IMR-90 (cell line): ENCODE data around the gene AKT3. TPM values are rescaled to one million over a fixed set of nuclear protein-coding genes. Genes with fewer than 3 reads are reported as not detected.

Experiments used
- ATAC-seq: fragments of 200-7000 bp; cut with Tn5 transposase; 2 replicates; pipeline ENCODE4 v1.9.1; 2020; ENCODE audit warnings: low read depth, mild to moderate bottlenecking, moderate library complexity
- BruUV-seq: library from RNA; stranded (reverse); fragments of 400-500 nt; replicated peaks from 2 replicates; lab custom pipeline; 2021; lab: Mats Ljungman, UMichigan
- CTCF ChIA-PET: fragments of 300-600 bp; formaldehyde crosslinking; extraction: SDS; loops from one replicate; lab custom pipeline; 2021; ENCODE audit warnings: antibody characterized with exemption; lab: Yijun Ruan, JAX
- POLR2A ChIA-PET: fragments of 300-600 bp; sonication (Branson Sonifier 250); formaldehyde crosslinking; loops from one replicate; lab custom pipeline; 2022; ENCODE audit warnings: antibody characterized with exemption; ENCODE audit not compliant: unreplicated experiment; lab: Charles Lee
- DNase-seq: peaks from one replicate; pipeline ENCODE4 v3.0.0; 2013
- H2AFZ ChIP-seq: replicated peaks from 2 replicates; pipeline ENCODE3; 2013; ENCODE audit warnings: low read length, mild to moderate bottlenecking; ENCODE audit not compliant: poor library complexity
- H2AK5ac ChIP-seq: 2 replicates; pipeline ENCODE4 v1.6.1; 2013; ENCODE audit warnings: low read depth, low read length, inconsistent platforms
- H2AK9ac ChIP-seq: replicated peaks from 2 replicates; pipeline ENCODE3; 2013; ENCODE audit warnings: mild to moderate bottlenecking, low read depth, low read length, moderate library complexity; ENCODE audit not compliant: poor library complexity
- H2BK120ac ChIP-seq: 2 replicates; pipeline ENCODE4 v1.6.1; 2013; ENCODE audit warnings: low read depth, low read length, inconsistent platforms
- H2BK15ac ChIP-seq: 3 replicates; pipeline ENCODE4 v1.6.1; 2013; ENCODE audit warnings: low read depth, low read length, inconsistent platforms
- H2BK20ac ChIP-seq: 2 replicates; pipeline ENCODE4 v1.6.1; 2013; ENCODE audit warnings: low read depth, mild to moderate bottlenecking, inconsistent platforms, low read length, moderate library complexity
- H2BK5ac ChIP-seq: 2 replicates; pipeline ENCODE4 v1.6.1; 2013; ENCODE audit warnings: mild to moderate bottlenecking, low read depth, low read length, inconsistent platforms; ENCODE audit not compliant: poor library complexity, severe bottlenecking
- H3K14ac ChIP-seq: replicated peaks from 2 replicates; pipeline ENCODE4 v1.6.1; 2013; ENCODE audit warnings: low read depth, low read length, inconsistent platforms
- H3K18ac ChIP-seq: 2 replicates; pipeline ENCODE4 v1.6.1; 2013; ENCODE audit warnings: low read depth, low read length, control low read depth
- H3K23ac ChIP-seq: 2 replicates; pipeline ENCODE4 v1.6.1; 2013; ENCODE audit warnings: low read depth, low read length, inconsistent platforms
- H3K27ac ChIP-seq: 2 replicates; pipeline ENCODE4 v1.5.1; 2013; ENCODE audit warnings: mild to moderate bottlenecking, control low read depth, low read length; ENCODE audit not compliant: insufficient read depth
- H3K27me3 ChIP-seq: 2 replicates; pipeline ENCODE4 v1.6.1; 2013; ENCODE audit warnings: low read length; ENCODE audit not compliant: control insufficient read depth, insufficient read depth
- H3K36me3 ChIP-seq: 2 replicates; pipeline ENCODE4 v1.6.1; 2013; ENCODE audit warnings: low read length, mixed read lengths; ENCODE audit not compliant: control insufficient read depth, insufficient read depth
- H3K4ac ChIP-seq: 2 replicates; pipeline ENCODE4 v1.6.1; 2013; ENCODE audit warnings: low read depth, low read length, inconsistent platforms
- H3K4me1 ChIP-seq: 2 replicates; pipeline ENCODE4 v1.6.1; 2013; ENCODE audit warnings: low read length, mixed read lengths; ENCODE audit not compliant: control insufficient read depth, insufficient read depth
- H3K4me2 ChIP-seq: 2 replicates; pipeline ENCODE4 v1.6.1; 2013; ENCODE audit warnings: low read depth, mild to moderate bottlenecking, control low read depth, low read length, moderate library complexity
- H3K4me3 ChIP-seq: 2 replicates; pipeline ENCODE4 v1.5.1; 2013; ENCODE audit warnings: low read depth, mild to moderate bottlenecking, control low read depth, low read length, moderate library complexity; ENCODE audit not compliant: insufficient read depth
- H3K56ac ChIP-seq: 2 replicates; pipeline ENCODE4 v1.6.1; 2013; ENCODE audit warnings: low read length, inconsistent platforms; ENCODE audit not compliant: insufficient read depth; ENCODE audit errors: extremely low read depth
- H3K79me1 ChIP-seq, 2 experiments: 2 replicates each; pipeline ENCODE4 v1.6.1; 2013; ENCODE audit warnings: low read length in 2 of 2, inconsistent platforms in 1 of 2, low read depth in 1 of 2
- H3K9ac ChIP-seq: 2 replicates; pipeline ENCODE4 v1.6.1; 2013; ENCODE audit warnings: low read depth, low read length, control low read depth
- H3K9me1 ChIP-seq: 2 replicates; pipeline ENCODE4 v1.6.1; 2013; ENCODE audit warnings: low read length, inconsistent platforms; ENCODE audit not compliant: insufficient read depth
- H3K9me3 ChIP-seq: 2 replicates; pipeline ENCODE4 v1.6.1; 2013; ENCODE audit warnings: low read length; ENCODE audit not compliant: control insufficient read depth, insufficient read depth
- H4K20me1 ChIP-seq: 2 replicates; pipeline ENCODE4 v1.6.1; 2013; ENCODE audit warnings: low read length, inconsistent platforms; ENCODE audit not compliant: insufficient read depth
- H4K5ac ChIP-seq: 2 replicates; pipeline ENCODE4 v1.6.1; 2013; ENCODE audit warnings: mild to moderate bottlenecking, low read depth, low read length, control low read depth
- H4K8ac ChIP-seq, 2 experiments: 2 replicates each; pipeline ENCODE4 v1.6.1; 2013; ENCODE audit warnings: low read depth in 2 of 2, low read length in 2 of 2, control low read depth in 1 of 2, inconsistent platforms in 1 of 2
- H4K91ac ChIP-seq: 2 replicates; pipeline ENCODE4 v1.6.1; 2013; ENCODE audit warnings: low read depth, low read length, inconsistent platforms; ENCODE audit not compliant: insufficient read depth
- FOS ChIP-seq: fragments of 150-350 bp; IDR thresholded peaks from 2 replicates; pipeline ENCODE4 v1.6.1; 2016; ENCODE audit warnings: low read depth, low read length
- MAZ ChIP-seq: IDR thresholded peaks from 2 replicates; pipeline ENCODE4 v1.6.1; 2012; ENCODE audit warnings: low read depth, mild to moderate bottlenecking, low read length, improper control_type of control experiment, moderate library complexity, borderline replicate concordance
- NFE2L2 ChIP-seq: fragments of 150-350 bp; IDR thresholded peaks from 2 replicates; pipeline ENCODE4 v1.6.1; 2016; ENCODE audit warnings: low read depth, mild to moderate bottlenecking, low read length
- SMC3 ChIP-seq: fragments of 150-350 bp; IDR thresholded peaks from 2 replicates; pipeline ENCODE4 v1.6.1; 2016; ENCODE audit warnings: low read depth, mild to moderate bottlenecking, antibody characterized with exemption, low read length, moderate library complexity
- WGBS, 2 experiments: methylation state at CpG; one replicate each; pipeline versions ENCODE4 v1.1.5 to v1.1.7; 2013; ENCODE audit warnings: missing lambda C conversion rate in 2 of 2; ENCODE audit not compliant: insufficient read length in 1 of 2; ENCODE audit errors: extremely low coverage in 2 of 2; 5-methylcytosine and 5-hydroxymethylcytosine counted together
- dilution Hi-C: fragments of 300-500 bp; cut with HindIII; formaldehyde crosslinking; loops from one replicate; pipeline ENCODE4 v1.14.3; 2018; ENCODE audit warnings: low sequenced_read_pairs; ENCODE audit not compliant: unreplicated experiment
- in situ Hi-C: fragments of 300-500 bp; cut with MboI; formaldehyde crosslinking; loops from 3 replicates; pipeline ENCODE4 v1.14.3; 2019; ENCODE audit warnings: low sequenced_read_pairs, inconsistent platforms, mixed read lengths
- intact Hi-C: fragments of 100-400 bp; cut with micrococcal nuclease; formaldehyde crosslinking; loops from 2 replicates; pipeline ENCODE4 v1.10.0; 2022
- polyA plus RNA-seq, 3 experiments: library from polyadenylated mRNA; depleted of rRNA; stranded (reverse); fragments of >200 nt; gene quantifications; 2 replicates each; pipeline ENCODE4 v1.2.3, GENCODE V29; 2012; ENCODE audit warnings: low replicate concordance in 1 of 3
- total RNA-seq: library from RNA; depleted of rRNA; stranded (reverse); fragments of >200 nt; gene quantifications from 2 replicates; pipeline ENCODE4 v1.2.3, GENCODE V29; 2012

AKT3 gene
- total and polyA plus RNA-seq, 2 of the 4 experiments (the other 2 are of a cell fraction): 15.2 to 19.4 TPM

DNA sequence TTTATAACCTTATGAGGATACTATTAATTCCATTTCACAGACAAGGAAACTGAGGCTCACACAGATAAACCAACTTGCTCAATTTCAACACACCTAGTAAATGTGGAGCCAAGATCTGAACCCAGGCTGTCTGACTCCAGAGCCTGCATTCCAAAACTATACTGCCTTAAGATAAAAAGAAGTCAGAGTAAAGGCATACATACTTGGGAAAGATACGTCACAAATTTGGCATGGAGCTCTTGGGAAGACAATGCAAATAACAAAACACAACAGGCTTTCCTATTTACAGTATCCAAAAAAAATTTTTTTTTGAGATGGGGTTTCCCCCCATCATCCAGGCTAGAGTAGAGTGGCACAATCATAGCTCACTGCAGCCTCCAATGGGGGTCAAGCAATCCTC lies 5.9 kb downstream of the AKT3 start:
- Histone ChIP-seq H3K4ac (no peak overlapping the region; the same call in none of the 2 replicates), H3K56ac (no peak overlapping the region), H2BK5ac (peak overlapping the region; percentile 48), H3K18ac (no peak overlapping the region), H3K27me3 (no peaks in the 10 kb centered on the region), H2AK5ac (no peak overlapping the region), H3K9me1 (no peaks in the 10 kb centered on the region), H2AK9ac (no peak overlapping the region), H3K14ac (no peak overlapping the region), H4K91ac (no peak overlapping the region), H4K8ac (no peak overlapping the region), H4K20me1 (peaks cover 29% of the 10 kb centered on the region), H2AFZ (no peak overlapping the region), H3K4me2 (no peak overlapping the region), H2BK15ac (no peak overlapping the region), H3K36me3 (no peaks in the 10 kb centered on the region), H3K4me1 (peaks cover 5% of the 10 kb centered on the region), H3K9ac (no peak overlapping the region), H3K23ac (no peak overlapping the region), H3K79me1 (peaks cover 3 to 51% of the 10 kb centered on the region in 2 experiments), H3K9me3 (no peaks in the 10 kb centered on the region), H2BK120ac (no peak overlapping the region), H3K4me3 (no peak overlapping the region), H4K5ac (no peak overlapping the region), H3K27ac (no peak overlapping the region), H2BK20ac (no peak overlapping the region)
- dilution Hi-C loops: no loop called here
- no TSS peak for BruUV-seq
- intact Hi-C loops: loop anchor here (5.0 kb wide), 1 partner anchor 47 kb away; no protein-coding TSS in a partner anchor
- DNase-seq (no peak), ATAC-seq (no peak)
- in situ Hi-C loops: loop anchor here (10.0 kb wide), 1 partner anchor 431 kb away; no protein-coding TSS in a partner anchor
- ChIA-PET POLR2A (no interaction called here), CTCF (no interaction called here)
- no peak for TF ChIP-seq SMC3
- TF ChIP-seq FOS: no peak
- no peak for TF ChIP-seq MAZ
- no peak for TF ChIP-seq NFE2L2
- WGBS, 2 experiments: no CpG with 5 or more reads among the region's 1 CpG
